SK-N-MC (cell line): ENCODE measurements around the gene SOX11.

Experiments used
- EZH2 ChIP-seq: fragments of 200-600 bp; sonication (generic); IDR thresholded peaks from one replicate; pipeline ENCODE4 v1.6.1; 2017; ENCODE audit warnings: antibody characterized with exemption
- POLR2AphosphoS5 ChIP-seq: IDR thresholded peaks from 2 replicates; pipeline ENCODE4 v1.6.1; 2012; ENCODE audit warnings: mild to moderate bottlenecking, low read depth, low read length, borderline replicate concordance

DNA sequence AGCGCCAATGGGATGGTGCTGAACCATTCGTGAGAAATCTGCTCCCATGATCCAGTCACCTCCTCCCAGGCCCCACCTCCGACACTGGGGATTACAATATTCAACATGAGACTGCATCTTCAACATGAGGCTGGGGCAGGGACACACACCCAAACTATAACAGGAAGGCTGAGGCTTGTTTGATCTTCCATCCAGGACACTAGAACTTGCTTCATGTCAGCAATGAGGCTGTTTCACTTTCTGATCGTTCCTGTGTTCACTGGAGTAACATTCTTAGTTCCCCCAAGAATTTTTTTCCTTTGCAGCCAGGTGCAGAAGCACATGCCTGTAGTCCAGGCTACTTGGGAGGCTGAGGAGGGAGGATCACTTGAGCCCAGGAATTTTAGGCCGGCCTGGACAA is 30.8 kb upstream of the SOX11 start:
- TF ChIP-seq EZH2 (no peak), POLR2AphosphoS5 (no peak)
